Panc1 (cell line): ENCODE data around the gene YLPM1. TPM values are rescaled to one million over a fixed set of nuclear protein-coding genes. Genes with fewer than 3 reads are reported as not detected.

Source experiments
- ATAC-seq: fragments of 200-7000 bp; cut with Tn5 transposase; 2 replicates; pipeline ENCODE4 v1.9.1; 2020; ENCODE audit warnings: mild to moderate bottlenecking, moderate library complexity
- BruUV-seq: library from RNA; stranded (reverse); fragments of 400-500 nt; replicated peaks from 2 replicates; lab custom pipeline; 2021; lab: Mats Ljungman, UMichigan
- CTCF ChIA-PET: fragments of 300-600 bp; sonication (Branson Sonifier 250); formaldehyde crosslinking; loops from one replicate; lab custom pipeline; 2022; ENCODE audit warnings: antibody characterized with exemption; lab: Charles Lee
- POLR2A ChIA-PET: fragments of 300-600 bp; sonication (Branson Sonifier 250); formaldehyde crosslinking; loops from one replicate; lab custom pipeline; 2022; ENCODE audit warnings: antibody characterized with exemption; lab: Charles Lee
- DNase-seq: peaks from one replicate; pipeline ENCODE4 v3.0.0-alpha.2; 2010; ENCODE audit warnings: low read depth, low spot score
- H3K27ac ChIP-seq: 2 replicates; pipeline ENCODE4 v1.5.1; 2011; ENCODE audit warnings: mild to moderate bottlenecking, low read length, inconsistent platforms
- H3K27me3 ChIP-seq: fragments of 200-500 bp; sonication (Bioruptor generic); 2 replicates; pipeline ENCODE4 v1.6.0; 2014; ENCODE audit warnings: low read length, inconsistent platforms; ENCODE audit not compliant: control insufficient read depth, insufficient read depth
- H3K36me3 ChIP-seq: fragments of 200-500 bp; sonication (Bioruptor generic); 2 replicates; pipeline ENCODE4 v1.5.1; 2014; ENCODE audit warnings: inconsistent platforms, mild to moderate bottlenecking, low read length, moderate library complexity; ENCODE audit not compliant: control insufficient read depth, insufficient read depth
- H3K4me1 ChIP-seq: 2 replicates; pipeline ENCODE4 v1.5.1; 2011; ENCODE audit warnings: inconsistent platforms, mild to moderate bottlenecking, low read length, moderate library complexity; ENCODE audit not compliant: control insufficient read depth, insufficient read depth
- H3K4me3 ChIP-seq, 2 experiments: 2 replicates each; pipeline ENCODE4 v1.5.1; 2011 to 2012; ENCODE audit warnings: low read depth in 2 of 2, low read length in 2 of 2, mild to moderate bottlenecking in 2 of 2, inconsistent platforms in 1 of 2, moderate library complexity in 1 of 2
- H3K9me3 ChIP-seq: fragments of 200-500 bp; sonication (Bioruptor generic); 2 replicates; pipeline ENCODE4 v1.5.1; 2014; ENCODE audit warnings: low read depth, mild to moderate bottlenecking, inconsistent platforms, low read length, moderate library complexity; ENCODE audit not compliant: control insufficient read depth, insufficient read depth
- POLR2AphosphoS5 ChIP-seq: IDR thresholded peaks from 2 replicates; pipeline ENCODE4 v1.6.1; 2012; ENCODE audit warnings: mild to moderate bottlenecking, low read depth, low read length, moderate library complexity
- SIN3A ChIP-seq: IDR thresholded peaks from 2 replicates; pipeline ENCODE4 v1.6.1; 2012; ENCODE audit warnings: low read depth, mild to moderate bottlenecking, low read length, moderate library complexity, borderline replicate concordance; ENCODE audit not compliant: insufficient read depth
- TCF7L2 ChIP-seq: IDR thresholded peaks from 2 replicates; pipeline ENCODE4 v1.6.1; 2011; ENCODE audit warnings: mild to moderate bottlenecking, low read depth, low read length, inconsistent platforms
- in situ Hi-C: cut with HindIII; loops from 2 replicates; pipeline ENCODE4 v1.10.0; 2016; ENCODE audit warnings: low sequenced_read_pairs, low pct_unique_long_range_greater_than_20kb
- intact Hi-C: fragments of 100-400 bp; cut with micrococcal nuclease; formaldehyde crosslinking; loops from one replicate; pipeline ENCODE4 v1.10.0; 2022; ENCODE audit not compliant: unreplicated experiment
- total RNA-seq: library from RNA; stranded (reverse); gene quantifications from one replicate; pipeline ENCODE4 v1.2.1, GENCODE V29; 2021; ENCODE audit not compliant: unreplicated experiment
- TF ChIP-seq, protein P1 (sequence below), 2 experiments: IDR thresholded peaks; 2 replicates each; pipeline ENCODE4 v1.6.1; 2011 to 2012; ENCODE audit warnings: low read depth in 2 of 2, control low read depth in 1 of 2, low read length in 1 of 2, mild to moderate bottlenecking in 1 of 2, moderate library complexity in 1 of 2; ENCODE audit not compliant: insufficient read depth in 1 of 2
- TF ChIP-seq, protein P2 (sequence below): fragments of 450-650 bp; IDR thresholded peaks from 2 replicates; pipeline ENCODE4 v1.5.1; 2017; ENCODE audit warnings: mild to moderate bottlenecking

Gene YLPM1
- total RNA-seq, 1 experiment from 2014 or later, result 38.9 TPM

DNA sequence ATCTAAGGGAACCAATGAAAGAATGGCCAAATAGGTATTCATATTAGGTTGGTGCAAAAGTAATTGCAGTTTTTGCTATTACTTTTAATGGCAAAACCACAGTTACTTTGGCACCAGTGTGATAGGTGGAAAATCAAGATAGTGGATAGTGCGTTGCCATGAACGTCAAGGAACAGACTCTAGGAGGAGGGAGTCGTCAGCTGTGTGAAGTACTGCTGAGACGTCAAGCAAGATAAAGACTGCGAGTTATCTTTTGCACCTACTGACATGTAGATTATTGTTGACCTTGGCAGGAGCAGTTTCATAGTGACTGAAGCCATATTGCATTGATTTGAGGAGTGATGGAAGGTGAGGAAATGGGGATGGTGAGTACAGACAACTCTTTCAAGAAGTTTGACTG lies 8.3 kb downstream of the YLPM1 start:
- Histone ChIP-seq H3K4me1 (no peaks in the 10 kb centered on the region), H3K9me3 (no peaks in the 10 kb centered on the region), H3K4me3 (no peak overlapping the region), H3K27ac (no peak overlapping the region), H3K36me3 (no peaks in the 10 kb centered on the region), H3K27me3 (no peaks in the 10 kb centered on the region)
- in situ Hi-C loops, result no loop called here
- ChIA-PET CTCF (no interaction called here), POLR2A (no interaction called here)
- intact Hi-C loops, result no loop called here
- ATAC-seq (no peak), DNase-seq (no peak)
- BruUV-seq, result no TSS peak
- TF ChIP-seq SIN3A, result no peak
- TF ChIP-seq POLR2AphosphoS5, result no peak
- no peak for TF ChIP-seq TCF7L2
- TF ChIP-seq, protein P1, sequence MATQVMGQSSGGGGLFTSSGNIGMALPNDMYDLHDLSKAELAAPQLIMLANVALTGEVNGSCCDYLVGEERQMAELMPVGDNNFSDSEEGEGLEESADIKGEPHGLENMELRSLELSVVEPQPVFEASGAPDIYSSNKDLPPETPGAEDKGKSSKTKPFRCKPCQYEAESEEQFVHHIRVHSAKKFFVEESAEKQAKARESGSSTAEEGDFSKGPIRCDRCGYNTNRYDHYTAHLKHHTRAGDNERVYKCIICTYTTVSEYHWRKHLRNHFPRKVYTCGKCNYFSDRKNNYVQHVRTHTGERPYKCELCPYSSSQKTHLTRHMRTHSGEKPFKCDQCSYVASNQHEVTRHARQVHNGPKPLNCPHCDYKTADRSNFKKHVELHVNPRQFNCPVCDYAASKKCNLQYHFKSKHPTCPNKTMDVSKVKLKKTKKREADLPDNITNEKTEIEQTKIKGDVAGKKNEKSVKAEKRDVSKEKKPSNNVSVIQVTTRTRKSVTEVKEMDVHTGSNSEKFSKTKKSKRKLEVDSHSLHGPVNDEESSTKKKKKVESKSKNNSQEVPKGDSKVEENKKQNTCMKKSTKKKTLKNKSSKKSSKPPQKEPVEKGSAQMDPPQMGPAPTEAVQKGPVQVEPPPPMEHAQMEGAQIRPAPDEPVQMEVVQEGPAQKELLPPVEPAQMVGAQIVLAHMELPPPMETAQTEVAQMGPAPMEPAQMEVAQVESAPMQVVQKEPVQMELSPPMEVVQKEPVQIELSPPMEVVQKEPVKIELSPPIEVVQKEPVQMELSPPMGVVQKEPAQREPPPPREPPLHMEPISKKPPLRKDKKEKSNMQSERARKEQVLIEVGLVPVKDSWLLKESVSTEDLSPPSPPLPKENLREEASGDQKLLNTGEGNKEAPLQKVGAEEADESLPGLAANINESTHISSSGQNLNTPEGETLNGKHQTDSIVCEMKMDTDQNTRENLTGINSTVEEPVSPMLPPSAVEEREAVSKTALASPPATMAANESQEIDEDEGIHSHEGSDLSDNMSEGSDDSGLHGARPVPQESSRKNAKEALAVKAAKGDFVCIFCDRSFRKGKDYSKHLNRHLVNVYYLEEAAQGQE (IDR thresholded peaks at IDR 0.05; ENCODE audit: insufficient read depth in 1 of 2, low read depth in 2 of 2, low read length in 1 of 2), result no peak
- TF ChIP-seq, protein P2, sequence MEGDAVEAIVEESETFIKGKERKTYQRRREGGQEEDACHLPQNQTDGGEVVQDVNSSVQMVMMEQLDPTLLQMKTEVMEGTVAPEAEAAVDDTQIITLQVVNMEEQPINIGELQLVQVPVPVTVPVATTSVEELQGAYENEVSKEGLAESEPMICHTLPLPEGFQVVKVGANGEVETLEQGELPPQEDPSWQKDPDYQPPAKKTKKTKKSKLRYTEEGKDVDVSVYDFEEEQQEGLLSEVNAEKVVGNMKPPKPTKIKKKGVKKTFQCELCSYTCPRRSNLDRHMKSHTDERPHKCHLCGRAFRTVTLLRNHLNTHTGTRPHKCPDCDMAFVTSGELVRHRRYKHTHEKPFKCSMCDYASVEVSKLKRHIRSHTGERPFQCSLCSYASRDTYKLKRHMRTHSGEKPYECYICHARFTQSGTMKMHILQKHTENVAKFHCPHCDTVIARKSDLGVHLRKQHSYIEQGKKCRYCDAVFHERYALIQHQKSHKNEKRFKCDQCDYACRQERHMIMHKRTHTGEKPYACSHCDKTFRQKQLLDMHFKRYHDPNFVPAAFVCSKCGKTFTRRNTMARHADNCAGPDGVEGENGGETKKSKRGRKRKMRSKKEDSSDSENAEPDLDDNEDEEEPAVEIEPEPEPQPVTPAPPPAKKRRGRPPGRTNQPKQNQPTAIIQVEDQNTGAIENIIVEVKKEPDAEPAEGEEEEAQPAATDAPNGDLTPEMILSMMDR, result no peak

DNA sequence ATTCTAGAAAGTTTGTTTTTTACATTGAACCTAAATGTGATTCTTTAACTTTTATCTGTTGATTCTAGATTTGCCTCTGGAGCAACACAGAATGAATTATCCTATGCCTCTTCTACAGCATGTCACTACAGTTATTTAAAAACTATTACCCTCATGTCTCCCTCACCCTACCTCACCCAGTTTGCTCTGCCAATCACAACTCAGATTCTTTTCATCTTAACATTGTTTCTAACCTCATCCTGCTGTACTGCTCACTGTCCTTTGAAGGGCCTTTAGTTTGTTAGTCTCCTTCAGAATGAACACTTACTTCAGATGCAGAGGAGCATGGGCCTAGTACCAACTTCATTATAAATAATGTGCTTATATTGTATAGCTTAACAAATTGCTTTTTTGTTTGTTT lies 21.5 kb downstream of the YLPM1 start:
- H3K27me3 ChIP-seq, result no peaks in the 10 kb centered on the region
- no TSS peak for BruUV-seq
- POLR2A ChIA-PET, result no interaction called here
- H3K4me3 ChIP-seq, result no peak overlapping the region
- no peak overlapping the region for H3K27ac ChIP-seq
- H3K36me3 ChIP-seq, result peaks cover 21% of the 10 kb centered on the region
- in situ Hi-C loops, result no loop called here
- DNase-seq (no peak), ATAC-seq (no peak)
- CTCF ChIA-PET, result no interaction called here
- intact Hi-C loops, result no loop called here
- H3K4me1 ChIP-seq, result no peaks in the 10 kb centered on the region
- H3K9me3 ChIP-seq, result no peaks in the 10 kb centered on the region
- TF ChIP-seq, protein P1 (IDR thresholded peaks at IDR 0.05; ENCODE audit: insufficient read depth in 1 of 2, low read depth in 2 of 2, low read length in 1 of 2), result no peak
- TF ChIP-seq, protein P2, result no peak
- no peak for TF ChIP-seq TCF7L2
- no peak for TF ChIP-seq POLR2AphosphoS5
- TF ChIP-seq SIN3A, result no peak
